H1 (cell line): ENCODE data around the gene CAST. TPM values are rescaled to one million over a fixed set of nuclear protein-coding genes. Genes with fewer than 3 reads are reported as not detected.

ENCODE experiments used
- CTCF ChIA-PET: fragments of 300-600 bp; sonication (Branson Sonifier 250); formaldehyde crosslinking; loops from one replicate; lab custom pipeline; 2021; ENCODE audit not compliant: partially characterized antibody; lab: Charles Lee
- POLR2A ChIA-PET: fragments of 300-600 bp; sonication (Branson Sonifier 250); formaldehyde crosslinking; loops from one replicate; lab custom pipeline; 2021; ENCODE audit warnings: inconsistent platforms; ENCODE audit not compliant: partially characterized antibody; lab: Charles Lee
- DNase-seq, 2 experiments: peaks; one replicate each; pipeline versions ENCODE4 v3.0.0 to v3.0.0-alpha.2; 2010 to 2022; ENCODE audit warnings: low spot score in 2 of 2, low read depth in 1 of 2, mixed read lengths in 1 of 2
- FAIRE-seq: peaks from 2 replicates; lab custom pipeline; 2011; peaks lifted over from hg19 to GRCh38; lab: Jason Lieb, UNC
- H2AFZ ChIP-seq: 2 replicates; pipeline ENCODE4 v1.8.1; 2012; ENCODE audit warnings: low read length, inconsistent platforms
- H2AK5ac ChIP-seq: 2 replicates; pipeline ENCODE4 v1.6.1; 2013; ENCODE audit warnings: low read depth, low read length
- H2BK120ac ChIP-seq: replicated peaks from 2 replicates; pipeline ENCODE3; 2013; ENCODE audit warnings: low read depth, low read length, inconsistent platforms
- H2BK12ac ChIP-seq: 2 replicates; pipeline ENCODE4 v1.6.1; 2013; ENCODE audit warnings: low read depth, low read length
- H2BK15ac ChIP-seq: 2 replicates; pipeline ENCODE4 v1.6.1; 2013; ENCODE audit warnings: low read length
- H2BK20ac ChIP-seq: 2 replicates; pipeline ENCODE4 v1.6.1; 2013; ENCODE audit warnings: low read length
- H2BK5ac ChIP-seq: 2 replicates; pipeline ENCODE4 v1.6.1; 2013; ENCODE audit warnings: low read depth, low read length
- H3K14ac ChIP-seq: 2 replicates; pipeline ENCODE4 v1.6.1; 2013; ENCODE audit warnings: inconsistent platforms; ENCODE audit not compliant: insufficient read length
- H3K18ac ChIP-seq: 2 replicates; pipeline ENCODE4 v1.6.1; 2013; ENCODE audit warnings: low read length; ENCODE audit errors: extremely low read depth
- H3K23ac ChIP-seq: 2 replicates; pipeline ENCODE4 v1.6.1; 2013; ENCODE audit warnings: inconsistent platforms; ENCODE audit not compliant: insufficient read length
- H3K23me2 ChIP-seq: 2 replicates; pipeline ENCODE4 v1.6.1; 2013; ENCODE audit warnings: low read depth, low read length
- H3K27ac ChIP-seq: 2 replicates; pipeline ENCODE4 v1.6.1; 2011; ENCODE audit warnings: low read depth, low read length, inconsistent platforms
- H3K27me3 ChIP-seq, 4 experiments: replicated peaks in 1 of 4; 1 replicate in 1 of 4; 2 replicates in 3 of 4; pipeline versions ENCODE4 v1.6.1 to v1.8.1; 2011 to 2013; ENCODE audit warnings: low read length in 3 of 4, mild to moderate bottlenecking in 3 of 4, inconsistent platforms in 2 of 4, mixed read lengths in 2 of 4, moderate library complexity in 1 of 4; ENCODE audit not compliant: control insufficient read depth in 3 of 4, insufficient read depth in 3 of 4; ENCODE audit errors: extremely low read depth in 1 of 4
- H3K36me3 ChIP-seq, 4 experiments: 2 replicates each; pipeline versions ENCODE4 v1.6.1 to v1.8.1; 2011 to 2013; ENCODE audit warnings: mild to moderate bottlenecking in 4 of 4, low read length in 3 of 4, moderate library complexity in 2 of 4, control low read depth in 1 of 4, inconsistent platforms in 1 of 4; ENCODE audit not compliant: insufficient read depth in 4 of 4, control insufficient read depth in 2 of 4
- H3K4ac ChIP-seq: replicated peaks from 2 replicates; pipeline ENCODE3; 2013; ENCODE audit warnings: low read length, low read depth, mixed read lengths, inconsistent platforms; ENCODE audit not compliant: insufficient read length
- H3K4me1 ChIP-seq, 4 experiments: replicated peaks in 1 of 4; 1 replicate in 1 of 4; 2 replicates in 3 of 4; pipeline versions ENCODE4 v1.6.1 to v1.8.1; 2011 to 2013; ENCODE audit warnings: low read length in 3 of 4, inconsistent platforms in 2 of 4, mixed read lengths in 1 of 4; ENCODE audit not compliant: insufficient read depth in 4 of 4, control insufficient read depth in 3 of 4
- H3K4me2 ChIP-seq, 2 experiments: 2 replicates each; pipeline versions ENCODE4 v1.6.1 to v1.8.1; 2011 to 2013; ENCODE audit warnings: low read depth in 2 of 2, low read length in 2 of 2, control low read depth in 1 of 2, inconsistent platforms in 1 of 2, mild to moderate bottlenecking in 1 of 2; ENCODE audit not compliant: insufficient read depth in 1 of 2
- H3K4me3 ChIP-seq, 4 experiments: fragments of 200-600, 300-600 bp in 1 of 4; sonication (generic), shearing (Covaris generic), sonication (Bioruptor Twin) in 1 of 4; 2 replicates each; pipeline versions ENCODE4 v1.5.1 to v1.8.1; 2011 to 2016; ENCODE audit warnings: low read length in 4 of 4, low read depth in 3 of 4, control low read depth in 2 of 4, inconsistent platforms in 2 of 4, mild to moderate bottlenecking in 2 of 4, mixed read lengths in 1 of 4, moderate library complexity in 1 of 4; ENCODE audit not compliant: insufficient read depth in 2 of 4; ENCODE audit errors: extremely low read depth in 1 of 4
- H3K56ac ChIP-seq: replicated peaks from 2 replicates; pipeline ENCODE3; 2013; ENCODE audit warnings: low read depth, mild to moderate bottlenecking, mixed read lengths, low read length, inconsistent platforms; ENCODE audit not compliant: insufficient read length
- H3K79me1 ChIP-seq: 2 replicates; pipeline ENCODE4 v1.6.1; 2013; ENCODE audit warnings: low read depth, low read length, control low read depth
- H3K79me2 ChIP-seq, 2 experiments: 2 replicates each; pipeline versions ENCODE4 v1.6.1 to v1.8.1; 2012 to 2013; ENCODE audit warnings: low read length in 2 of 2, mild to moderate bottlenecking in 2 of 2, inconsistent platforms in 1 of 2; ENCODE audit not compliant: insufficient read depth in 2 of 2, control insufficient read depth in 1 of 2
- H3K9ac ChIP-seq, 4 experiments: replicated peaks in 1 of 4; 1 replicate in 1 of 4; 2 replicates in 3 of 4; pipeline versions ENCODE4 v1.6.1 to v1.8.1; 2011 to 2013; ENCODE audit warnings: low read depth in 3 of 4, low read length in 3 of 4, control low read depth in 2 of 4, mild to moderate bottlenecking in 2 of 4, moderate library complexity in 2 of 4, inconsistent platforms in 1 of 4; ENCODE audit errors: extremely low read depth in 1 of 4
- H3K9me3 ChIP-seq, 2 experiments: 2 replicates each; pipeline versions ENCODE4 v1.6.1 to v1.8.1; 2012 to 2013; ENCODE audit warnings: mild to moderate bottlenecking in 2 of 2, moderate library complexity in 2 of 2, control low read depth in 1 of 2, inconsistent platforms in 1 of 2, low read depth in 1 of 2, low read length in 1 of 2, mixed read lengths in 1 of 2; ENCODE audit not compliant: insufficient read depth in 2 of 2
- H4K20me1 ChIP-seq, 2 experiments: replicated peaks in 1 of 2; 2 replicates each; pipeline versions ENCODE3 to v1.8.1; 2011 to 2013; ENCODE audit warnings: inconsistent platforms in 2 of 2, low read length in 2 of 2, mild to moderate bottlenecking in 1 of 2; ENCODE audit not compliant: insufficient read depth in 2 of 2, control insufficient read depth in 1 of 2
- H4K5ac ChIP-seq: 2 replicates; pipeline ENCODE4 v1.6.1; 2013; ENCODE audit warnings: low read length, low read depth, mixed read lengths, inconsistent platforms; ENCODE audit not compliant: insufficient read length
- H4K8ac ChIP-seq: 2 replicates; pipeline ENCODE4 v1.8.0; 2013; ENCODE audit warnings: mild to moderate bottlenecking, moderate library complexity, low read length, inconsistent platforms; ENCODE audit not compliant: insufficient read depth; ENCODE audit errors: extremely low read depth
- H4K91ac ChIP-seq: replicated peaks from 2 replicates; pipeline ENCODE3; 2013; ENCODE audit warnings: low read length, mixed read lengths, inconsistent platforms; ENCODE audit not compliant: insufficient read length
- ASH2L ChIP-seq: fragments of 200-600, 300-600 bp; sonication (generic); IDR thresholded peaks from one replicate; pipeline ENCODE4 v1.7.1; 2017; ENCODE audit warnings: low read length
- EP300 ChIP-seq, 2 experiments: IDR thresholded peaks; 1 replicate in 1 of 2; 2 replicates in 1 of 2; pipeline ENCODE4 v1.6.1; 2011 to 2012; ENCODE audit warnings: low read depth in 2 of 2, low read length in 2 of 2, mild to moderate bottlenecking in 2 of 2, borderline replicate concordance in 1 of 2, inconsistent platforms in 1 of 2, moderate library complexity in 1 of 2
- EZH2 ChIP-seq: fragments of 200-600 bp; sonication (generic); IDR thresholded peaks from 2 replicates; pipeline ENCODE4 v1.7.1; 2012; ENCODE audit warnings: low read depth, mild to moderate bottlenecking, moderate library complexity, low read length, inconsistent platforms; ENCODE audit not compliant: severe bottlenecking
- FOSL1 ChIP-seq: IDR thresholded peaks from 2 replicates; pipeline ENCODE4 v1.6.1; 2011; ENCODE audit warnings: mild to moderate bottlenecking, low read depth, low read length, moderate library complexity; ENCODE audit not compliant: insufficient read depth
- JUND ChIP-seq: IDR thresholded peaks from 2 replicates; pipeline ENCODE4 v1.6.1; 2011; ENCODE audit warnings: mild to moderate bottlenecking, improper control_type of control experiment, low read length
- KDM1A ChIP-seq: fragments of 200-600, 300-600 bp; sonication (generic); IDR thresholded peaks from 2 replicates; pipeline ENCODE4 v1.7.1; 2016; ENCODE audit warnings: mild to moderate bottlenecking, low read length, borderline replicate concordance
- KDM5A ChIP-seq: fragments of 200-600 bp; IDR thresholded peaks from 2 replicates; pipeline ENCODE4 v1.7.1; 2012; ENCODE audit warnings: mild to moderate bottlenecking, low read length, inconsistent platforms, mixed read lengths
- RFX5 ChIP-seq: IDR thresholded peaks from 2 replicates; pipeline ENCODE4 v1.6.1; 2011; ENCODE audit warnings: low read depth, low read length, improper control_type of control experiment, borderline replicate concordance
- SIX5 ChIP-seq: IDR thresholded peaks from 2 replicates; pipeline ENCODE4 v1.6.1; 2011; ENCODE audit warnings: mild to moderate bottlenecking, low read depth, low read length
- SP4 ChIP-seq: IDR thresholded peaks from 2 replicates; pipeline ENCODE4 v1.6.1; 2012; ENCODE audit warnings: low read length, inconsistent platforms
- TAF1 ChIP-seq: IDR thresholded peaks from 2 replicates; pipeline ENCODE4 v1.6.1; 2011; ENCODE audit warnings: mild to moderate bottlenecking, low read depth, low read length
- TAF7 ChIP-seq: optimal IDR thresholded peaks from 2 replicates; pipeline ENCODE3; 2011; ENCODE audit warnings: low read depth, mild to moderate bottlenecking, inconsistent platforms, low read length, moderate library complexity, borderline replicate concordance
- ZNF274 ChIP-seq: IDR thresholded peaks from 2 replicates; pipeline ENCODE4 v1.7.0; 2012; ENCODE audit warnings: low read length, borderline replicate concordance; ENCODE audit errors: extremely low read depth
- WGBS, 2 experiments: shearing (Covaris generic) in 1 of 2; methylation state at CpG; one replicate each; pipeline versions ENCODE4 v1.1.6 to v1.1.7; 2013 to 2015; ENCODE audit warnings: low lambda C conversion rate in 2 of 2, mixed read lengths in 2 of 2, inconsistent platforms in 1 of 2, low coverage in 1 of 2, missing lambda C conversion rate in 1 of 2; ENCODE audit not compliant: insufficient replicate concordance in 2 of 2, insufficient coverage in 1 of 2, insufficient read length in 1 of 2; ENCODE audit errors: extremely low coverage in 1 of 2, missing lambda C conversion rate in 1 of 2; 5-methylcytosine and 5-hydroxymethylcytosine counted together
- polyA plus RNA-seq, 7 experiments: library from polyadenylated mRNA; depleted of rRNA in 3 of 7; stranded (reverse) in 5 of 7; unstranded in 2 of 7; fragments of >200 nt in 5 of 7; fragments of 200-250 nt in 2 of 7; gene quantifications; 1 replicate in 5 of 7; 2 replicates in 1 of 7; 4 replicates in 1 of 7; pipeline versions ENCODE4 v1.2.1 to v1.2.3, GENCODE V29; 2011 to 2013; ENCODE audit warnings: missing spikeins in 2 of 7, mixed read lengths in 2 of 7
- total RNA-seq: library from RNA; stranded (reverse); fragmentation: NEBNext Ultra II Directional; extraction: Animal tissue kit (Norgen Biotek cat#: 25700); gene quantifications from 2 replicates; pipeline ENCODE4 v1.2.1, GENCODE V29; 2021

CAST gene
- total and polyA plus RNA-seq, 2 of the 8 experiments (the other 6 are each of a cell fraction or from before 2014, with no cell fraction given), result 9.0 to 48.2 TPM

- no peak for FAIRE-seq
- Histone ChIP-seq H2BK5ac (no peak overlapping the region), H4K8ac (no peak overlapping the region), H3K36me3 (no peaks in the 10 kb centered on the region; a peak in 2 of 8 replicates), H3K4me1 (no peaks in the 10 kb centered on the region), H3K56ac (no peak overlapping the region), H4K91ac (no peak overlapping the region), H3K9me3 (no peaks in the 10 kb centered on the region)
- POLR2A ChIA-PET, result no interaction called here
- TF ChIP-seq ASH2L, result no peak
- no peak for TF ChIP-seq KDM1A
- TF ChIP-seq FOSL1, result no peak
- no peak for TF ChIP-seq TAF1
- no peak for TF ChIP-seq RFX5
- TF ChIP-seq ZNF274, result no peak
- TF ChIP-seq JUND, result no peak
- no peak for TF ChIP-seq TAF7
- no peak for TF ChIP-seq SP4
- no peak for TF ChIP-seq KDM5A
- no peak for TF ChIP-seq EP300 (IDR thresholded peaks at IDR 0.05; ENCODE audit: borderline replicate concordance in 1 of 2, low read depth in 2 of 2, low read length in 2 of 2)
- TF ChIP-seq EZH2, result no peak
- no peak for TF ChIP-seq SIX5
- TF ChIP-seq, all 59 proteins: peak for 0
- H3K14ac ChIP-seq, result no peak overlapping the region
- no peak overlapping the region for H3K18ac ChIP-seq
- H3K79me1 ChIP-seq, result no peaks in the 10 kb centered on the region
- H4K20me1 ChIP-seq, result no peaks in the 10 kb centered on the region
- no peak overlapping the region for H2BK15ac ChIP-seq
- no peaks in the 10 kb centered on the region for H3K23me2 ChIP-seq
- CTCF ChIA-PET, result no interaction called here
- H3K23ac ChIP-seq, result no peak overlapping the region
- no peak overlapping the region for H3K4me2 ChIP-seq
- no peak overlapping the region for H3K9ac ChIP-seq
- no peak overlapping the region for H2AFZ ChIP-seq
- H4K5ac ChIP-seq, result no peak overlapping the region
- no peak overlapping the region for H3K27ac ChIP-seq
- no peak overlapping the region for H2BK120ac ChIP-seq
- no peak overlapping the region for H2BK20ac ChIP-seq
- no peak overlapping the region for H3K4ac ChIP-seq
- 92% methylated on average over 4 of the region's 4 CpGs; no CpG with 5 or more reads in 1 of the 2 experiments for WGBS, 2 experiments
- H2AK5ac ChIP-seq, result no peak overlapping the region
- H2BK12ac ChIP-seq, result no peak overlapping the region; the same call in 1 of the 2 replicates
- no peaks in the 10 kb centered on the region for H3K79me2 ChIP-seq
- no peaks in the 10 kb centered on the region for H3K27me3 ChIP-seq
- DNase-seq, result no peak
- no peak overlapping the region for H3K4me3 ChIP-seq
Observed at GRCh38 chr5:96726802-96727201, 64.6 kb downstream of the CAST start.
